Measurements from ENCODE around the gene PDGFRA. TPM values are rescaled to one million over a fixed set of nuclear protein-coding genes. Genes with fewer than 3 reads are reported as not detected.

Gene PDGFRA
- total and polyA plus RNA-seq, 2 experiments from 2014 or later, result 32.1 to 60.9 TPM

DNA sequence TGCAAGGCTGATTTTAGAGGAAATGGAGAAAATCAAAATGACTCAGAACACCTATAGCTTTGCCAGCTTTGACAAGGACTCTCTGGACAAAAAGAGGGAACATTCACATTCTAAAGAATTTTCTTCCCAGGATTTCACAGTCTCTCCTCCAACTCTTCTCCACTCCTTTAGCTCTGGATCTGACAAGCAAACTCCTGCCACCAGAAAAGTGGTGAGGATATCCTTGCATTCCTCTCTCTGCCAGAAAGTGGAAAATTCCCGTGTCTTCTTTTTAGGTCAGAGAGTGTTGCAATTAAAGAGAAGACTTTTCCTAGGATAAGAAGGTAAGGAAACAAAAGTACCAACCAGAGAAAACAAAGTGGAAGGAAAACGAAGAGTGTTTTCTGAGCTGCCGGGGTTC is 16.1 kb upstream of the PDGFRA start:
- no peaks in the 10 kb centered on the region for H3K9me3 ChIP-seq (ENCODE audit: low read depth)
- H3K4me3 ChIP-seq, result no peak overlapping the region
- DNase-seq (ENCODE audit: low read depth in 1 of 2, low spot score in 1 of 2), result peak in 1 of 2 donors; percentile 54
- H3K27me3 ChIP-seq, result no peaks in the 10 kb centered on the region
- H3K4me1 ChIP-seq (ENCODE audit: low read depth), result peaks cover 3% of the 10 kb centered on the region
- H3K27ac ChIP-seq, result no peak overlapping the region
- TF ChIP-seq, protein P1, sequence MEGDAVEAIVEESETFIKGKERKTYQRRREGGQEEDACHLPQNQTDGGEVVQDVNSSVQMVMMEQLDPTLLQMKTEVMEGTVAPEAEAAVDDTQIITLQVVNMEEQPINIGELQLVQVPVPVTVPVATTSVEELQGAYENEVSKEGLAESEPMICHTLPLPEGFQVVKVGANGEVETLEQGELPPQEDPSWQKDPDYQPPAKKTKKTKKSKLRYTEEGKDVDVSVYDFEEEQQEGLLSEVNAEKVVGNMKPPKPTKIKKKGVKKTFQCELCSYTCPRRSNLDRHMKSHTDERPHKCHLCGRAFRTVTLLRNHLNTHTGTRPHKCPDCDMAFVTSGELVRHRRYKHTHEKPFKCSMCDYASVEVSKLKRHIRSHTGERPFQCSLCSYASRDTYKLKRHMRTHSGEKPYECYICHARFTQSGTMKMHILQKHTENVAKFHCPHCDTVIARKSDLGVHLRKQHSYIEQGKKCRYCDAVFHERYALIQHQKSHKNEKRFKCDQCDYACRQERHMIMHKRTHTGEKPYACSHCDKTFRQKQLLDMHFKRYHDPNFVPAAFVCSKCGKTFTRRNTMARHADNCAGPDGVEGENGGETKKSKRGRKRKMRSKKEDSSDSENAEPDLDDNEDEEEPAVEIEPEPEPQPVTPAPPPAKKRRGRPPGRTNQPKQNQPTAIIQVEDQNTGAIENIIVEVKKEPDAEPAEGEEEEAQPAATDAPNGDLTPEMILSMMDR (IDR thresholded peaks at IDR 0.05; ENCODE audit: low read depth, low read length), result no peak
- no peaks in the 10 kb centered on the region for H3K36me3 ChIP-seq

DNA sequence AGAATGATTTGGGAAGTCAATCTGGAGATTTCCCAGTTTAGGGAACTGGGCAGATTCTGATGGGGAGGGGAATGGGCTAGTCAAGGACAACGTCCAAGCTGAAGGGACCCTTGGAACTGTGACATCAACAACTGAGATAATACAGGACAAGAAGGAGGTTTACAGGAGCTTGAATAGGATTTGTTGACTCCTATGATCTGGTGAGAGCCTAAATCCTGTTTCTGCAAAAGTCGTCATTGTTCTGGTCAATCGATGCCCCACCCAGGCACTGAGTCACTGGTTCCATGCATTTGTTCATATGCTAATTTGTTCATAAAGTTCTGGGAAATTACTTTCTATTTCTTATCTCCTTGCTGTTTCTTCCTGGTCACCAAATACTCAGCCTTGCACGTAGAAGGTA is 15.3 kb upstream of the PDGFRA start:
- peak in 1 of 2 donors; percentile 48 for DNase-seq (ENCODE audit: low read depth in 1 of 2, low spot score in 1 of 2)
- no peaks in the 10 kb centered on the region for H3K27me3 ChIP-seq
- no peaks in the 10 kb centered on the region for H3K36me3 ChIP-seq
- no peaks in the 10 kb centered on the region for H3K9me3 ChIP-seq (ENCODE audit: low read depth)
- H3K27ac ChIP-seq, result no peak overlapping the region
- no peak overlapping the region for H3K4me3 ChIP-seq
- peaks cover 3% of the 10 kb centered on the region for H3K4me1 ChIP-seq (ENCODE audit: low read depth)
- TF ChIP-seq, protein P1 (IDR thresholded peaks at IDR 0.05; ENCODE audit: low read depth, low read length), result no peak

DNA sequence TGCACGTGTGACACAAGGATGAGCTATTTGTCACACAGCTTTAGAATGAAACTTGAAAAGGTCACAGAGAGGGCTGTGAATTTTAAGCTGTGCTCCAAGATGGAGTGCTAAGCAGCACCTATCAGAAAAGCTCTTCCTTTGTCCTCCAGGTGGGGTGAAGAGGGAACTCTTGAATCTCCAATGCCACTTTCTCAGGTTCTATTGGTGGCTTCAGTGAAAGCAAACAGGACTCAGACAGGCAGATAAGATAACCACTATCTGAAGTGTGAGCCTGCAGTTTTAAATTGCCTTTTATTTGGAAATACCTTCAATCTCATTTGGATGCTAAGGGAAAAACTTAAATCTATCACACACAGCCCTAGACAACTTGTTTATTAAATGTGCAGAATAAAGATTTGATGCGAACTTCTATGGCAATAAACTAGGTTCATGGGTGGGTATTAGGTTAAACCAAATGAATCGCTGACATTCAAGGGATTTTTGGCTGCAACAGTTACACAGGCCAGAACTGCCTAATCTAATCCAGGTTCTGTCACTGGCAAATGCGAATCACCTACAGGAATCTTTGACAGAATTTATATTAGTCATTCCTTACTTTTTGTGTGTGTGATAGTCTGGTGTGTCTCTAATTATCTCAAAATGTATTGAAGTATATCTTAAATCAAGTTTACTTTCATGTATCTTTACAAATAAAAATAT is 13.6 kb upstream of the PDGFRA start:
- Histone ChIP-seq H3K27ac (no peak overlapping the region), H3K4me1 (ENCODE audit: low read depth) (peaks cover 3% of the 10 kb centered on the region), H3K4me3 (no peak overlapping the region), H3K9me3 (ENCODE audit: low read depth) (no peaks in the 10 kb centered on the region), H3K36me3 (no peaks in the 10 kb centered on the region), H3K27me3 (no peaks in the 10 kb centered on the region)
- no peak for DNase-seq (ENCODE audit: low read depth in 1 of 2, low spot score in 1 of 2)
- TF ChIP-seq, protein P1 (IDR thresholded peaks at IDR 0.05; ENCODE audit: low read depth, low read length), result no peak

DNA sequence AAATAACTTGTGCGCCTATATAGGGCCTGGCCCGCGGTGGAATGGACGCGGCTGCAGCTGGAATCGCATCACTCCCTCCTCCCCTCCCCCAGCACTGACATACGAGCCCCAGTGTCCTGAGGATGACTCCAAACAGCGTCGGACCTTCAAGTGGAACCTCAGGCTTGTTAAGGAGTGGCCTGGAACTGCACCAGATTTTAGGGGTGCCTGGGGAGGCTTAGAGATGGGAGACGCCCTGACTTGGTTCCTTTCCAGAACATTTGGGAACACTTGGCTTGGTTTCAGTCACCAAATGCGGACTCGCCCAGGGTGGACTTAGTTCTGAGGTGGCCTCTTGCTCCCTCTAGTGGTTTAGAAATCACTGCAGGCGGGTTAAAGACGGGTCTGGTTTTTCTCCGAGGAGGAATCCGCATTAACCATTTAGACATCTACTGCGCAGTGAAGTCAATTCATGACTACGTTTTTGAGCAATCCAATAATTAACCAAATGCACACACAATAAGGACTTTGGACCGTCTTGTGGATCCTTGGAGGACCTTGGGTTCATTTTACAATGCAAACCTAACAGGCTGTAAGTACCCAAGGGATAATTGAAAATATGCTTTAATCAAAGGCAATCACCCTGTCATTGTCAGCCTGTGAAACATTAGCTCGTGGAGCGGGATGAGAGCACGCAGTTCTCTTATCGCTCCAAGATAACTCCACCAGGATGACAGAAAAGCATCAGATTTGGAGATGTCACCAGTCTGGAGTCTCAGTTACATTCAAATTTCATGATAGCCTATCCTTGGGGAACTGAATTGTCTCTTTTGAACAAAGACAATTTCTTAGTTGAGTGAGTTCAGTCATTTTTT is 11.2 kb upstream of the PDGFRA start:
- Histone ChIP-seq H3K36me3 (no peaks in the 10 kb centered on the region), H3K4me1 (ENCODE audit: low read depth) (peaks cover 3% of the 10 kb centered on the region), H3K4me3 (peak overlapping the region; percentile 27), H3K27ac (no peak overlapping the region), H3K27me3 (no peaks in the 10 kb centered on the region), H3K9me3 (ENCODE audit: low read depth) (no peaks in the 10 kb centered on the region)
- DNase-seq (ENCODE audit: low read depth in 1 of 2, low spot score in 1 of 2), result peak; percentile 91 to 93
- TF ChIP-seq, protein P1 (IDR thresholded peaks at IDR 0.05; ENCODE audit: low read depth, low read length), result peak; percentile 90

DNA sequence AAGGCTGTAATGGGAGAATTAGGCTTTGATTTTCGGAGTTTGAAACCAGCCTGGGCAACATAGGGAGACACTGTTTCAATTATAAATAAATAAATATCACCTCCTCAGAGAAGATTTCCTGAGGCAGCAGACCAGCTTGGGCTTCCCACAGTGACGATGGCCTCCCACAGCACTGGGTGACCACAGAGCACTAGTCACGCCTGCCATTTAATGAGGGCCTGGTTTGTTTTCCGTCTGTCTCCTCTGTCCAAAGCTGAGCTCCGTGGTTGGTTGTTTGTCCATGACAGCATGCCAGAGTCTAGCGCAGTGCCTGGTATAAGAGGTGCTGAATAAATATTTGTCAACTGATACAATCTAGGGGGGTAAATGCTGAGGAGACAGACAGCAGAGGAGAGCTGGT is 10.4 kb upstream of the PDGFRA start:
- H3K4me3 ChIP-seq, result no peak overlapping the region
- TF ChIP-seq, protein P1 (IDR thresholded peaks at IDR 0.05; ENCODE audit: low read depth, low read length), result no peak
- H3K27ac ChIP-seq, result no peak overlapping the region
- H3K9me3 ChIP-seq (ENCODE audit: low read depth), result no peaks in the 10 kb centered on the region
- DNase-seq (ENCODE audit: low read depth in 1 of 2, low spot score in 1 of 2), result no peak
- no peaks in the 10 kb centered on the region for H3K36me3 ChIP-seq
- peaks cover 3% of the 10 kb centered on the region for H3K4me1 ChIP-seq (ENCODE audit: low read depth)
- H3K27me3 ChIP-seq, result no peaks in the 10 kb centered on the region
